CD14-positive monocyte (primary cell): ENCODE data around the gene POU2AF1. TPM values are rescaled to one million over a fixed set of nuclear protein-coding genes. Genes with fewer than 3 reads are reported as not detected.

Experiments used
- DNase-seq, 3 donors: peaks; one replicate each; pipeline ENCODE4 v3.0.0-alpha.2; 2011 to 2022
- H2AFZ ChIP-seq: 2 replicates; pipeline ENCODE4 v1.6.0; 2012; ENCODE audit warnings: mild to moderate bottlenecking, low read depth, low read length, inconsistent platforms; ENCODE audit not compliant: insufficient read depth, poor library complexity, severe bottlenecking
- H3K27ac ChIP-seq, 2 donors: 1 replicate in 1 of 2; 2 replicates in 1 of 2; pipeline ENCODE4 v1.5.1; 2012 to 2013; ENCODE audit warnings: low read length in 2 of 2, control low read depth in 1 of 2, inconsistent platforms in 1 of 2, low read depth in 1 of 2, mild to moderate bottlenecking in 1 of 2
- H3K27me3 ChIP-seq, 2 donors: one replicate each; pipeline versions ENCODE4 v1.6.0 to v1.6.1; 2011 to 2013; ENCODE audit warnings: low read length in 2 of 2; ENCODE audit not compliant: control insufficient read depth in 2 of 2, insufficient read depth in 2 of 2
- H3K36me3 ChIP-seq, 2 donors: replicated peaks in 1 of 2; 1 replicate in 1 of 2; 2 replicates in 1 of 2; pipeline versions ENCODE4 v1.5.1 to v1.6.1; 2012 to 2013; ENCODE audit warnings: low read length in 2 of 2, control low read depth in 1 of 2, inconsistent platforms in 1 of 2, mild to moderate bottlenecking in 1 of 2; ENCODE audit not compliant: insufficient read depth in 2 of 2, control insufficient read depth in 1 of 2
- H3K4me1 ChIP-seq, 2 donors: 1 replicate in 1 of 2; 2 replicates in 1 of 2; pipeline versions ENCODE4 v1.5.1 to v1.6.1; 2012 to 2013; ENCODE audit warnings: low read length in 2 of 2, control low read depth in 1 of 2, inconsistent platforms in 1 of 2, mild to moderate bottlenecking in 1 of 2, moderate library complexity in 1 of 2; ENCODE audit not compliant: insufficient read depth in 2 of 2, control insufficient read depth in 1 of 2
- H3K4me2 ChIP-seq: replicated peaks from 2 replicates; pipeline ENCODE3; 2012; ENCODE audit warnings: low read length, moderate library complexity, mild to moderate bottlenecking; ENCODE audit not compliant: poor library complexity, severe bottlenecking; ENCODE audit errors: extremely low read depth
- H3K4me3 ChIP-seq, 3 experiments: fragments of 200-600 bp in 1 of 3; sonication (generic) in 1 of 3; replicated peaks in 1 of 3; 1 replicate in 2 of 3; 2 replicates in 1 of 3; pipeline ENCODE4 v1.5.1; 2011 to 2013; ENCODE audit warnings: low read length in 3 of 3, mild to moderate bottlenecking in 3 of 3, control low read depth in 2 of 3, low read depth in 2 of 3, inconsistent platforms in 1 of 3, moderate library complexity in 1 of 3
- H3K79me2 ChIP-seq: 2 replicates; pipeline ENCODE4 v1.6.0; 2012; ENCODE audit warnings: mild to moderate bottlenecking, control low read depth, inconsistent platforms, low read length, moderate library complexity; ENCODE audit not compliant: insufficient read depth
- H3K9ac ChIP-seq: 2 replicates; pipeline ENCODE4 v1.6.0; 2017; ENCODE audit warnings: low read length, mild to moderate bottlenecking; ENCODE audit not compliant: insufficient read depth, poor library complexity, severe bottlenecking
- H3K9me3 ChIP-seq, 2 donors: replicated peaks in 1 of 2; 1 replicate in 1 of 2; 2 replicates in 1 of 2; pipeline versions ENCODE4 v1.5.1 to v1.6.1; 2012 to 2013; ENCODE audit warnings: low read length in 2 of 2, control low read depth in 1 of 2; ENCODE audit not compliant: control insufficient read depth in 1 of 2, insufficient read depth in 1 of 2
- H4K20me1 ChIP-seq: 2 replicates; pipeline ENCODE4 v1.6.0; 2012; ENCODE audit warnings: mild to moderate bottlenecking, low read length, control low read depth, moderate library complexity; ENCODE audit not compliant: insufficient read depth
- H3K27ac Mint-ChIP-seq, 7 donors: one replicate each; pipeline ENCODE4 v1.8.0; 2020; ENCODE audit warnings: mild to moderate bottlenecking in 7 of 7, mixed read lengths in 7 of 7, moderate library complexity in 6 of 7, inconsistent platforms in 2 of 7
- H3K27me3 Mint-ChIP-seq, 3 donors: one replicate each; pipeline ENCODE4 v1.8.0; 2021 to 2022; ENCODE audit warnings: low read depth in 3 of 3, mild to moderate bottlenecking in 3 of 3, mixed read lengths in 3 of 3, moderate library complexity in 3 of 3, inconsistent platforms in 1 of 3
- H3K36me3 Mint-ChIP-seq, 2 donors: one replicate each; pipeline ENCODE4 v1.8.0; 2020; ENCODE audit warnings: mixed read lengths in 2 of 2, inconsistent platforms in 1 of 2, mild to moderate bottlenecking in 1 of 2
- H3K4me1 Mint-ChIP-seq: one replicate; pipeline ENCODE4 v1.8.0; 2020; ENCODE audit warnings: mild to moderate bottlenecking, mixed read lengths
- H3K4me3 Mint-ChIP-seq, 2 donors: one replicate each; pipeline ENCODE4 v1.8.0; 2020; ENCODE audit warnings: mild to moderate bottlenecking in 2 of 2, mixed read lengths in 2 of 2, moderate library complexity in 1 of 2
- H3K9me3 Mint-ChIP-seq, 7 donors: one replicate each; pipeline ENCODE4 v1.8.0; 2020 to 2022; ENCODE audit warnings: mixed read lengths in 7 of 7, mild to moderate bottlenecking in 6 of 7, moderate library complexity in 6 of 7, inconsistent platforms in 2 of 7
- CTCF ChIP-seq: fragments of 200-600 bp; IDR thresholded peaks from one replicate; pipeline ENCODE4 v1.8.0; 2022; ENCODE audit warnings: antibody characterized with exemption, mild to moderate bottlenecking
- WGBS: methylation state at CpG from one replicate; pipeline ENCODE4 v1.1.5; 2013; ENCODE audit warnings: missing lambda C conversion rate; ENCODE audit not compliant: insufficient coverage; 5-methylcytosine and 5-hydroxymethylcytosine counted together
- intact Hi-C, 2 donors: fragments of 100-400 bp; cut with micrococcal nuclease; formaldehyde crosslinking; loops; one replicate each; pipeline versions ENCODE4 v1.15.0 to v1.15.1; 2023
- polyA plus RNA-seq, 3 donors: library from polyadenylated mRNA; depleted of rRNA in 1 of 3; unstranded in 2 of 3; stranded (reverse) in 1 of 3; fragments of 300-500 nt in 2 of 3; fragments of >200 nt in 1 of 3; fragmentation: Illumina TruSeq in 2 of 3; gene quantifications; 1 replicate in 2 of 3; 2 replicates in 1 of 3; pipeline ENCODE4 v1.2.3, GENCODE V29; 2012 to 2021

POU2AF1 gene
- polyA plus RNA-seq, 3 donors, result 0.07 to 0.12 (median 0.09) TPM

- Histone ChIP-seq H3K4me3 (no peak overlapping the region), H3K4me1 (no peaks in the 10 kb centered on the region), H4K20me1 (no peaks in the 10 kb centered on the region), H3K79me2 (no peaks in the 10 kb centered on the region), H3K9ac (no peak overlapping the region), H3K9me3 (no peaks in the 10 kb centered on the region), H3K27ac (no peak overlapping the region), H3K4me2 (no peak overlapping the region), H2AFZ (no peak overlapping the region), H3K27me3 (no peaks in the 10 kb centered on the region), H3K36me3 (no peaks in the 10 kb centered on the region)
- H3K9me3 Mint-ChIP-seq, result peaks cover 0 to 5% (median 0%) of the 10 kb centered on the region in 7 donors
- no peak for DNase-seq
- H3K36me3 Mint-ChIP-seq, result no peaks in the 10 kb centered on the region
- no peaks in the 10 kb centered on the region for H3K4me1 Mint-ChIP-seq
- intact Hi-C loops, result no loop called here
- 100% methylated on average over 2 of the region's 3 CpGs for WGBS
- TF ChIP-seq CTCF, result no peak
- H3K27ac Mint-ChIP-seq, result peak overlapping the region in 1 of 7 donors; percentile 78
- H3K4me3 Mint-ChIP-seq, result no peak overlapping the region
- peaks cover 4 to 19% (median 15%) of the 10 kb centered on the region in 3 donors for H3K27me3 Mint-ChIP-seq
Measured at GRCh38 chr11:111376181-111376871, 2.7 kb downstream of the POU2AF1 start.

DNA sequence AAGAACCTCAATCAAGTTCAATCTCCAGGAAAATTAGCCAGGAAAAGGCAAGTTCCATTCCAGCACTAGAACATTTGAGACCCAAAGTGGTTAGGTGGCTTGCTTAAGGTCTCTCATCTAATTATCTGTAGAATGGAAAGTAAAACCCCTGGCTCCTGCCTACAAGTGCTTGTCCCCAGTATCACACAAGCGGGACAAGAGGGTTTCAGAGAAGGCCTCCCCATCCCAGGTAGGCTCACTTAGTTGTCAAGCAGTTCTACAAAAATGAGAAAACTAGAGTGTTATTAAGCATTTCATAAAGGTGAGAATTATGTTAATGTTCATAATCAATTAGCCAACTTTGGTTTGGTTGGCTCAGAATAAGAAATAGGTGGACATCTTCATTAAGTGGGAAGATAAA lies 5.5 kb downstream of the POU2AF1 start:
- DNase-seq, result no peak
- Histone ChIP-seq H4K20me1 (no peaks in the 10 kb centered on the region), H3K9ac (no peak overlapping the region), H3K4me3 (no peak overlapping the region), H3K27me3 (no peaks in the 10 kb centered on the region), H3K36me3 (no peaks in the 10 kb centered on the region), H2AFZ (no peak overlapping the region), H3K9me3 (no peaks in the 10 kb centered on the region), H3K4me1 (no peaks in the 10 kb centered on the region), H3K27ac (no peak overlapping the region), H3K79me2 (no peaks in the 10 kb centered on the region), H3K4me2 (no peak overlapping the region)
- no peak overlapping the region for H3K4me3 Mint-ChIP-seq
- H3K27ac Mint-ChIP-seq, result no peak overlapping the region
- H3K9me3 Mint-ChIP-seq, result peaks cover 0 to 2% (median 0%) of the 10 kb centered on the region in 7 donors
- no peaks in the 10 kb centered on the region for H3K4me1 Mint-ChIP-seq
- H3K36me3 Mint-ChIP-seq, result no peaks in the 10 kb centered on the region
- no peak for TF ChIP-seq CTCF
- no CpG with 5 or more reads among the region's 1 CpG for WGBS
- peaks cover 2 to 15% (median 9%) of the 10 kb centered on the region in 3 donors for H3K27me3 Mint-ChIP-seq
- intact Hi-C loops, result no loop called here
